H1 (cell line): ENCODE data around the gene XNDC1N. TPM values are rescaled to one million over a fixed set of nuclear protein-coding genes. Genes with fewer than 3 reads are reported as not detected.

Source experiments
- BRCA1 ChIP-seq: IDR thresholded peaks from 2 replicates; pipeline ENCODE4 v1.6.1; 2012; ENCODE audit warnings: low read depth, low read length, improper control_type of control experiment
- RBBP5 ChIP-seq: IDR thresholded peaks from 2 replicates; pipeline ENCODE4 v1.7.1; 2012; ENCODE audit warnings: low read depth, mild to moderate bottlenecking, inconsistent platforms, low read length, moderate library complexity, borderline replicate concordance
- polyA plus RNA-seq, 7 experiments: library from polyadenylated mRNA; depleted of rRNA in 3 of 7; stranded (reverse) in 5 of 7; unstranded in 2 of 7; fragments of >200 nt in 5 of 7; fragments of 200-250 nt in 2 of 7; gene quantifications; 1 replicate in 5 of 7; 2 replicates in 1 of 7; 4 replicates in 1 of 7; pipeline versions ENCODE4 v1.2.1 to v1.2.3, GENCODE V29; 2011 to 2013; ENCODE audit warnings: missing spikeins in 2 of 7, mixed read lengths in 2 of 7
- total RNA-seq: library from RNA; stranded (reverse); fragmentation: NEBNext Ultra II Directional; extraction: Animal tissue kit (Norgen Biotek cat#: 25700); gene quantifications from 2 replicates; pipeline ENCODE4 v1.2.1, GENCODE V29; 2021

XNDC1N gene
- total and polyA plus RNA-seq, 2 of the 8 experiments (the other 6 are each of a cell fraction or from before 2014, with no cell fraction given): 5.8 to 7.5 TPM

- no peak for TF ChIP-seq RBBP5
- no peak for TF ChIP-seq BRCA1
These were observed 4.9 kb upstream of the XNDC1N start (continued) for GRCh38 chr11:71933141-71933933.
